Vagina (tissue), 2 donors: ENCODE results near the gene TRMT2A. TPM values are rescaled to one million over a fixed set of nuclear protein-coding genes. Genes with fewer than 3 reads are reported as not detected.

Experiments used
- DNase-seq, 2 donors: peaks; one replicate each; pipeline ENCODE4 v3.0.0-alpha.2; 2017; ENCODE audit errors: extremely low spot score in 2 of 2
- H3K27ac ChIP-seq: fragments of 200-600 bp; sonication (generic); one replicate; pipeline ENCODE4 v1.5.1; 2019
- H3K27me3 ChIP-seq: fragments of 200-600 bp; sonication (generic); one replicate; pipeline ENCODE4 v1.5.1; 2019
- H3K36me3 ChIP-seq, 2 donors: fragments of 200-600 bp; sonication (generic); one replicate each; pipeline ENCODE4 v1.5.1; 2017 to 2019
- H3K4me1 ChIP-seq: fragments of 200-600 bp; sonication (generic); one replicate; pipeline ENCODE4 v1.5.1; 2019
- H3K4me3 ChIP-seq, 2 donors: fragments of 200-600 bp; sonication (generic); 1 replicate in 1 of 2; 2 replicates in 1 of 2; pipeline ENCODE4 v1.5.1; 2016 to 2019
- H3K9me3 ChIP-seq: fragments of 200-600 bp; sonication (generic); one replicate; pipeline ENCODE4 v1.5.1; 2019
- CTCF ChIP-seq, 3 experiments: fragments of 450-650 bp in 2 of 3; fragments of 200-600 bp in 1 of 3; sonication (generic) in 1 of 3; IDR thresholded peaks; one replicate each; pipeline ENCODE4 v1.5.1; 2017 to 2019; ENCODE audit warnings: antibody characterized with exemption in 3 of 3, mild to moderate bottlenecking in 2 of 3, moderate library complexity in 2 of 3
- POLR2A ChIP-seq, 2 donors: fragments of 450-650 bp; IDR thresholded peaks; one replicate each; pipeline ENCODE4 v1.6.1; 2017; ENCODE audit warnings: antibody characterized with exemption in 2 of 2, mild to moderate bottlenecking in 2 of 2, moderate library complexity in 2 of 2
- POLR2AphosphoS5 ChIP-seq, 2 donors: sonication (generic); formaldehyde crosslinking; IDR thresholded peaks; one replicate each; pipeline ENCODE4 v1.9.0; 2017; ENCODE audit warnings: antibody characterized with exemption in 2 of 2, mild to moderate bottlenecking in 2 of 2, low read depth in 1 of 2; ENCODE audit not compliant: insufficient read depth in 1 of 2
- intact Hi-C: fragments of 100-400 bp; cut with DNase I; formaldehyde crosslinking; loops from one replicate; pipeline ENCODE4 v1.15.1; 2023
- total RNA-seq: library from RNA; depleted of rRNA; stranded (reverse); fragments of >200 nt; gene quantifications from one replicate; pipeline ENCODE4 v1.2.3, GENCODE V29; 2016

Gene TRMT2A
- total RNA-seq, 1 donor from 2014 or later, result 66.5 TPM

GRCh38 chr22:20153945-20154344 is 36.9 kb upstream of the TRMT2A start:
- no peak for DNase-seq
- H3K27me3 ChIP-seq, result no peaks in the 10 kb centered on the region
- no peaks in the 10 kb centered on the region for H3K36me3 ChIP-seq
- H3K27ac ChIP-seq, result no peak overlapping the region
- H3K9me3 ChIP-seq, result no peaks in the 10 kb centered on the region
- H3K4me3 ChIP-seq, result no peak overlapping the region
- no peaks in the 10 kb centered on the region for H3K4me1 ChIP-seq
- intact Hi-C loops, result no loop called here
- TF ChIP-seq CTCF (IDR thresholded peaks at IDR 0.05) (no peak), POLR2A (IDR thresholded peaks at IDR 0.05) (no peak), POLR2AphosphoS5 (IDR thresholded peaks at IDR 0.05; ENCODE audit: insufficient read depth in 1 of 2, low read depth in 1 of 2) (no peak)

DNA sequence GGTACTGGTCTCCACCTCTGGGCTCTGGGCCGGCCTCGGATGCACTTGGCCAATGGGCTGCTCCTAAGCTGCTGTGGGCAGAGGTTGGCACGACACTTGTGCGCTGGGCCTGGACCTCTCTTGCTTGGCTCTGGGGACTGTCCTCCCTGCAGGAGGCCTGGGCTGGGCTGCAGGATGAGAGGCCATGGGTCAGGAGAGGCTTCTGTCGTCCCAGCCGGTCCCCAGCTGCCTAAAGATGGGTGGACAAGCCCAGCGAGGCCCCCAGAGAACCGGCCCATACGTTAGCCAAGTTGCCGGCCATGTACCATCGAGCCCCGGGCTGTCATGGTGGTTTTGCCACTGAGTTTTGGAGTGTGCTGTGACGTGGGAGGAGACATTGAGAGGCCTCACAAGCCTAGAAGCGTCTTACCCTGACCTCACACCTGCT is 35.5 kb upstream of the TRMT2A start:
- intact Hi-C loops, result no loop called here
- Histone ChIP-seq H3K27ac (no peak overlapping the region), H3K9me3 (no peaks in the 10 kb centered on the region), H3K4me1 (no peaks in the 10 kb centered on the region), H3K27me3 (no peaks in the 10 kb centered on the region), H3K4me3 (no peak overlapping the region), H3K36me3 (no peaks in the 10 kb centered on the region)
- DNase-seq, result no peak
- no peak for TF ChIP-seq CTCF (IDR thresholded peaks at IDR 0.05)
- no peak for TF ChIP-seq POLR2A (IDR thresholded peaks at IDR 0.05)
- no peak for TF ChIP-seq POLR2AphosphoS5 (IDR thresholded peaks at IDR 0.05; ENCODE audit: insufficient read depth in 1 of 2, low read depth in 1 of 2)

- H3K27ac ChIP-seq, result no peak overlapping the region
- H3K36me3 ChIP-seq, result no peaks in the 10 kb centered on the region
- no peaks in the 10 kb centered on the region for H3K9me3 ChIP-seq
- DNase-seq, result no peak
- no peak overlapping the region for H3K4me3 ChIP-seq
- H3K27me3 ChIP-seq, result no peaks in the 10 kb centered on the region
- TF ChIP-seq POLR2A (IDR thresholded peaks at IDR 0.05) (no peak), POLR2AphosphoS5 (IDR thresholded peaks at IDR 0.05; ENCODE audit: insufficient read depth in 1 of 2, low read depth in 1 of 2) (no peak), CTCF (IDR thresholded peaks at IDR 0.05) (no peak)
- no peaks in the 10 kb centered on the region for H3K4me1 ChIP-seq
- intact Hi-C loops, result no loop called here
Observed at GRCh38 chr22:20151276-20151588, 34.2 kb upstream of the TRMT2A start.

GRCh38 chr22:20150381-20151275 is 33.6 kb upstream of the TRMT2A start, which contains the start of gene CCDC188:
Gene CCDC188 (minus strand): TSS chr22:20151055. CDS start chr22:20150986, 69 bp downstream.
- no peaks in the 10 kb centered on the region for H3K4me1 ChIP-seq
- TF ChIP-seq POLR2AphosphoS5 (IDR thresholded peaks at IDR 0.05; ENCODE audit: insufficient read depth in 1 of 2, low read depth in 1 of 2) (no peak), CTCF (IDR thresholded peaks at IDR 0.05) (no peak), POLR2A (IDR thresholded peaks at IDR 0.05) (no peak)
- no peak for DNase-seq
- no peaks in the 10 kb centered on the region for H3K27me3 ChIP-seq
- no peak within 1 kb of the TSS for H3K4me3 ChIP-seq
- intact Hi-C loops, result no loop called here
- H3K9me3 ChIP-seq, result no peaks in the 10 kb centered on the region
- no peaks in the 10 kb centered on the region for H3K36me3 ChIP-seq
- H3K27ac ChIP-seq, result no peak within 1 kb of the TSS
